Measurements from ENCODE around the gene AMPH. TPM values are rescaled to one million over a fixed set of nuclear protein-coding genes. Genes with fewer than 3 reads are reported as not detected.

AMPH gene
- total RNA-seq, 4 donors from 2014 or later = 5.0 to 11.8 (median 7.8) TPM

DNA sequence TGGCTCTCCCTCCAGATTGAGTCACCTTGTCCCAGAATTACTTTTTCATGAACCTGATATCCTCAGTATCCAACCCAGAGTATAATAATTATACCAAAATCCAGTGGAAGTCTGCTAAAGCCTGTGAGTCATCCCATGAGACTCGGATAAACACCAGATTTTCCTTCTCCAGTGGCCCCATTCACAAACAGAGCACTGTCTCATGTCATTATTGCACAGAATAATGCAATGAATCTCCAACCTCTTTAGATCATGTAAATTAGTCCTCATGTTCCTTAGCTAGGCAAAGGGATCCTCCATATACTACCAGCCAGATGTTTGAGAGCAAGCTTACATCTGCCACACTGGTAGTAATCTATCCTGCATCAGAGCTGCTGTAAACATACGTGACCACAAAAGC lies 89.0 kb downstream of the AMPH start:
- WGBS = 87% methylated on average over 2 of the region's 2 CpGs
- no peak overlapping the region for H3K4me3 ChIP-seq
- TF ChIP-seq POLR2A (IDR thresholded peaks at IDR 0.05; ENCODE audit: low read depth) (no peak), EP300 (IDR thresholded peaks at IDR 0.05) (no peak), POLR2AphosphoS5 (IDR thresholded peaks at IDR 0.05) (no peak)
- TF ChIP-seq, protein P1, sequence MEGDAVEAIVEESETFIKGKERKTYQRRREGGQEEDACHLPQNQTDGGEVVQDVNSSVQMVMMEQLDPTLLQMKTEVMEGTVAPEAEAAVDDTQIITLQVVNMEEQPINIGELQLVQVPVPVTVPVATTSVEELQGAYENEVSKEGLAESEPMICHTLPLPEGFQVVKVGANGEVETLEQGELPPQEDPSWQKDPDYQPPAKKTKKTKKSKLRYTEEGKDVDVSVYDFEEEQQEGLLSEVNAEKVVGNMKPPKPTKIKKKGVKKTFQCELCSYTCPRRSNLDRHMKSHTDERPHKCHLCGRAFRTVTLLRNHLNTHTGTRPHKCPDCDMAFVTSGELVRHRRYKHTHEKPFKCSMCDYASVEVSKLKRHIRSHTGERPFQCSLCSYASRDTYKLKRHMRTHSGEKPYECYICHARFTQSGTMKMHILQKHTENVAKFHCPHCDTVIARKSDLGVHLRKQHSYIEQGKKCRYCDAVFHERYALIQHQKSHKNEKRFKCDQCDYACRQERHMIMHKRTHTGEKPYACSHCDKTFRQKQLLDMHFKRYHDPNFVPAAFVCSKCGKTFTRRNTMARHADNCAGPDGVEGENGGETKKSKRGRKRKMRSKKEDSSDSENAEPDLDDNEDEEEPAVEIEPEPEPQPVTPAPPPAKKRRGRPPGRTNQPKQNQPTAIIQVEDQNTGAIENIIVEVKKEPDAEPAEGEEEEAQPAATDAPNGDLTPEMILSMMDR (IDR thresholded peaks at IDR 0.05) = no peak
- peaks cover 0 to 3% (median 0%) of the 10 kb centered on the region in 4 donors for H3K4me1 ChIP-seq
- H3K36me3 ChIP-seq = no peaks in the 10 kb centered on the region
- no peaks in the 10 kb centered on the region for H3K27me3 ChIP-seq
- intact Hi-C loops (cut with DNase I) = no loop called here
- H3K9me3 ChIP-seq = no peaks in the 10 kb centered on the region
- no peak overlapping the region for H3K27ac ChIP-seq (replicated peaks in 1 of 4)
- DNase-seq (ENCODE audit: extremely low spot score) = peak; percentile 50

DNA sequence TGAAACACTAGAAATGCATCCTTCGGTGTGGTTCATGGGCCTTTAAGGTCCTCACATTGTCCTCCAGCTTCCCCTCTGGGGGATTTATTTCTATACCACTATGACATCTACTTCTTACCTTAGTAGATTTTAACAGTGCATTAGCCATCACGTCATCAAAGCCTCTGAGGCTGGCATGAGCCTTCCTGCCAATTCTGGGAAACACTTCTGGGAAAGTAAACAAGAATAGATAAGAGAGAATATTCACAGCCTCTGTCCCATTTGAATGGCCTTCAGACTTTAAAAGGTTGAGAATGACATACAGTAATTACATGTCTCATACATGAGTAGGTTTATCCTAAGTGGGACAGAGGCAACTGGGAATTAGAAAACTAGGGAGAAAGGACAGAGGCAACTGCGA lies 89.7 kb downstream of the AMPH start:
- peaks cover 0 to 3% (median 0%) of the 10 kb centered on the region in 4 donors for H3K4me1 ChIP-seq
- H3K4me3 ChIP-seq = no peak overlapping the region
- H3K36me3 ChIP-seq = no peaks in the 10 kb centered on the region
- no peak for TF ChIP-seq EP300 (IDR thresholded peaks at IDR 0.05)
- TF ChIP-seq POLR2A (IDR thresholded peaks at IDR 0.05; ENCODE audit: low read depth) = no peak
- TF ChIP-seq, protein P1 (IDR thresholded peaks at IDR 0.05) = no peak
- TF ChIP-seq POLR2AphosphoS5 (IDR thresholded peaks at IDR 0.05) = no peak
- intact Hi-C loops (cut with DNase I) = no loop called here
- peak; percentile 66 for DNase-seq (ENCODE audit: extremely low spot score)
- H3K27ac ChIP-seq (replicated peaks in 1 of 4) = no peak overlapping the region
- no peaks in the 10 kb centered on the region for H3K27me3 ChIP-seq
- H3K9me3 ChIP-seq = no peaks in the 10 kb centered on the region
- 84% methylated on average over 3 of the region's 3 CpGs for WGBS

DNA sequence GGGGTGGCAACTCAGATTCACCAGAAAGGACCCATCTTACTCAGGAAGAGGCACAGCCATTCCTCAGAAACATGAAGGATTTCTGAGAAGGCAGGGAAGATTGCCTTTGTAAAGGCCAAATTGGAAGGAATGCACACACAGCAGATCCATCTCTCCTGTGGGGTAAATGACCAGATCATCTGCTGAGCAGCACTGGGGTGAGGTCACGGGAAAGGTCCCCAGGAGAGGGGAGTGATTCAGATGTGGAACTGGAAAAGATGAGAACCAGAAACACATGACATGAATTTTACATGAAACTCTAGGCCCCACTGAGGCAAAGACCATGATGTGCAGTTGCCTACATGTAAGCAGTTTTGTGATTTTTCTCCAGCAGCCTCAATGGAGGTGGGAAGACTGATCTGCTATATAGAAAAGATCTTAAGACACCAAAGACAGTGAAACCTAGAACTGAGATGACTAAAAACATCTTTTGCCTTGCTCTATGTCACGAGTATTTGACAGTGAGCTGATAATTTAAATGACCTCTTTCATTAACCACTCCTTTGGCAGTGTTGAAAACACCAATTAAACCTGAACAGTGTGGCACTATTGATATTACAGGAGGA lies 91.6 kb downstream of the AMPH start:
- H3K9me3 ChIP-seq = no peaks in the 10 kb centered on the region
- H3K4me1 ChIP-seq = peaks cover 0 to 3% (median 0%) of the 10 kb centered on the region in 4 donors
- 84% methylated on average over 2 of the region's 2 CpGs for WGBS
- H3K27me3 ChIP-seq = no peaks in the 10 kb centered on the region
- H3K4me3 ChIP-seq = no peak overlapping the region
- no peaks in the 10 kb centered on the region for H3K36me3 ChIP-seq
- intact Hi-C loops (cut with DNase I) = no loop called here
- DNase-seq (ENCODE audit: extremely low spot score) = peak; percentile 84
- no peak for TF ChIP-seq EP300 (IDR thresholded peaks at IDR 0.05)
- no peak overlapping the region for H3K27ac ChIP-seq (replicated peaks in 1 of 4)

DNA sequence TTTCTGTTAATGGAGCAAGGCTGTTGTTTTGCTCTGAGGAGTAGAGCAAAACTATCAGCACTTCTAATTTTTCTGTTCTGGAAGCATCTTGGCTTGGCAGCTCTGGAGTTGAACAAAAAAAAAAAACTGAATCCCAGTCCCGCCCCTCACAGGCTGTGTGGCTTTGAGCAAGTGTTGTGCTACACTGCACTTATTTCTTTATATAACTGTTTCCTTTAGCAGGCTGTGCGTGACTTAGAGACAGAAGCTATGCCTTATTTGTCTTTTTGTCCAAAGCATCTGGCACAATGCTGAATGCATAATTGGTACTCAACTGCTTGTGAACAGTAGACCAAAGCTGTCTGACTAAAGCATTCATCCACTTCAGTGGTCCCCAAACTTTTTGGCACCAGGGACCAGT lies 96.1 kb downstream of the AMPH start:
- no peaks in the 10 kb centered on the region for H3K9me3 ChIP-seq
- no peaks in the 10 kb centered on the region for H3K36me3 ChIP-seq
- H3K4me1 ChIP-seq = no peaks in the 10 kb centered on the region
- intact Hi-C loops (cut with DNase I) = no loop called here
- H3K27me3 ChIP-seq = no peaks in the 10 kb centered on the region
- H3K4me3 ChIP-seq = no peak overlapping the region
- WGBS = 54% methylated on average over 2 of the region's 2 CpGs
- H3K27ac ChIP-seq (replicated peaks in 1 of 4) = no peak overlapping the region
- TF ChIP-seq, protein P1 (IDR thresholded peaks at IDR 0.05) = no peak
- TF ChIP-seq POLR2AphosphoS5 (IDR thresholded peaks at IDR 0.05) = no peak
- DNase-seq (ENCODE audit: extremely low spot score) = peak; percentile 42

DNA sequence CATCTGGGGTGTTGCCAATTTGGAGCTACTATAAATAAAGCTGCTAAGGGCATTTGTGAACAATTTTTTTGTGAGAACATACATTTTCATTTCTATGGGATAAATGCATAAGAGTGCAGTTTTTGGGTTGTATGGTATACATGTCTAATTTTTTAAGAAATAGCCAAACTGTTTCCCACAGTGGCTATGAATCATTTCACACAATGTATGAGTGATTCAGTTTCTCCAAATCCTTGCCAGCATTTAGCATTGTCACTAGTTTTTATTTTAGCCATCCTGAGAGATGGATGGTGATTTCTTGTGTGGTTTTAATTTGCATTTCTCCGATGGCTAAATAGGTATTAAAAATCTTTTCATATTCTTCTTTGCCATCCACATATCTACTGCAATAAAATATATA lies 105.3 kb downstream of the AMPH start:
- TF ChIP-seq, protein P1 (IDR thresholded peaks at IDR 0.05) = no peak
- no peak for TF ChIP-seq POLR2A (IDR thresholded peaks at IDR 0.05; ENCODE audit: low read depth)
- TF ChIP-seq POLR2AphosphoS5 (IDR thresholded peaks at IDR 0.05) = no peak
- no peak for TF ChIP-seq EP300 (IDR thresholded peaks at IDR 0.05)
- 89% methylated on average over 1 of the region's 1 CpG for WGBS
- no peak for DNase-seq (ENCODE audit: extremely low spot score)
- Histone ChIP-seq H3K36me3 (no peaks in the 10 kb centered on the region), H3K27me3 (no peaks in the 10 kb centered on the region), H3K4me3 (no peak overlapping the region), H3K9me3 (no peaks in the 10 kb centered on the region), H3K27ac (replicated peaks in 1 of 4) (no peak overlapping the region), H3K4me1 (no peaks in the 10 kb centered on the region)
- intact Hi-C loops (cut with DNase I) = no loop called here

Measured in esophagus muscularis mucosa (tissue), 4 donors.